Lung (tissue), 12 donors: Measurements from ENCODE around the gene CPZ. TPM values are rescaled to one million over a fixed set of nuclear protein-coding genes. Genes with fewer than 3 reads are reported as not detected.

Experiments used
- ATAC-seq: fragments of 200-7000 bp; cut with Tn5 transposase; one replicate; pipeline ENCODE4 v1.9.1; 2020; ENCODE audit warnings: moderate number of reproducible peaks; ENCODE audit not compliant: insufficient read depth, low FRiP score
- DNase-seq, 3 donors: peaks; one replicate each; pipeline ENCODE4 v3.0.0-alpha.2; 2013 to 2017
- H3K27ac ChIP-seq, 2 donors: one replicate each; pipeline ENCODE4 v1.5.1; 2013; ENCODE audit warnings: mild to moderate bottlenecking in 2 of 2, moderate library complexity in 2 of 2, control low read depth in 1 of 2, inconsistent platforms in 1 of 2, low read depth in 1 of 2, low read length in 1 of 2
- H3K27me3 ChIP-seq, 3 donors: one replicate each; pipeline ENCODE4 v1.5.1; 2013; ENCODE audit warnings: low read length in 2 of 3; ENCODE audit not compliant: control insufficient read depth in 3 of 3, insufficient read depth in 3 of 3
- H3K36me3 ChIP-seq, 4 donors: one replicate each; pipeline ENCODE4 v1.5.1; 2013; ENCODE audit warnings: low read length in 4 of 4, mild to moderate bottlenecking in 1 of 4, moderate library complexity in 1 of 4; ENCODE audit not compliant: control insufficient read depth in 4 of 4, insufficient read depth in 4 of 4
- H3K4me1 ChIP-seq, 5 donors: one replicate each; pipeline ENCODE4 v1.5.1; 2013; ENCODE audit warnings: low read length in 5 of 5, mild to moderate bottlenecking in 2 of 5, moderate library complexity in 1 of 5; ENCODE audit not compliant: control insufficient read depth in 5 of 5, insufficient read depth in 5 of 5
- H3K4me3 ChIP-seq: one replicate; pipeline ENCODE4 v1.5.1; 2013; ENCODE audit warnings: mild to moderate bottlenecking, control low read depth, moderate library complexity
- H3K9ac ChIP-seq, 2 donors: one replicate each; pipeline ENCODE4 v1.5.1; 2013; ENCODE audit warnings: low read length in 2 of 2, control low read depth in 1 of 2; ENCODE audit not compliant: insufficient read depth in 1 of 2
- H3K9me3 ChIP-seq, 4 donors: one replicate each; pipeline ENCODE4 v1.5.1; 2013; ENCODE audit warnings: low read length in 3 of 4, mild to moderate bottlenecking in 1 of 4, moderate library complexity in 1 of 4; ENCODE audit not compliant: control insufficient read depth in 4 of 4, insufficient read depth in 3 of 4
- CTCF ChIP-seq: IDR thresholded peaks from 2 replicates; pipeline ENCODE4 v1.5.1; 2012; ENCODE audit warnings: mild to moderate bottlenecking; ENCODE audit errors: control extremely low read depth, extremely low read depth
- WGBS, 2 donors: extraction: QIAGEN DNeasy Blood & Tissue Kit; methylation state at CpG; one replicate each; pipeline ENCODE4 v1.1.7; 2013; 5-methylcytosine and 5-hydroxymethylcytosine counted together
- polyA plus RNA-seq, 2 donors: library from polyadenylated mRNA; stranded (reverse); fragments of 200-250 nt; gene quantifications; one replicate each; pipeline ENCODE4 v1.2.1, GENCODE V29; 2013
- total RNA-seq, 2 donors: library from RNA; depleted of rRNA in 1 of 2; stranded (reverse); fragments of >200 nt in 1 of 2; gene quantifications; one replicate each; pipeline ENCODE4 v1.2.1, GENCODE V29; 2014 to 2021
- donor health status: control.
- donor health status: control.
- donor health status: Bipolar disorder and iron deficiency.
- donor health status: healthy.
- donor health status: DM: yes; HTN: yes; CAD: no.

CPZ gene
- total and polyA plus RNA-seq, 4 donors = 1.4 to 5.5 (median 2.7) TPM

- ATAC-seq = no peak
- Histone ChIP-seq H3K27ac (no peak overlapping the region), H3K36me3 (no peaks in the 10 kb centered on the region), H3K4me3 (no peak overlapping the region), H3K9ac (no peak overlapping the region), H3K9me3 (no peaks in the 10 kb centered on the region), H3K4me1 (no peaks in the 10 kb centered on the region), H3K27me3 (peaks cover 3 to 13% (median 10%) of the 10 kb centered on the region in 3 donors)
- DNase-seq = no peak
- TF ChIP-seq CTCF = no peak
- 82 to 95% methylated on average over 6 of the region's 6 CpGs for WGBS, 2 donors
Observed at GRCh38 chr4:8648296-8648695, 55.7 kb downstream of the CPZ start.

- TF ChIP-seq CTCF = no peak
- no peaks in the 10 kb centered on the region for H3K4me1 ChIP-seq
- H3K4me3 ChIP-seq = no peak overlapping the region
- H3K9me3 ChIP-seq = no peaks in the 10 kb centered on the region
- H3K36me3 ChIP-seq = no peaks in the 10 kb centered on the region
- peaks cover 3 to 13% (median 10%) of the 10 kb centered on the region in 3 donors for H3K27me3 ChIP-seq
- WGBS, 2 donors = 60 to 71% methylated on average over 23 of the region's 23 CpGs
- H3K27ac ChIP-seq = no peak overlapping the region
- H3K9ac ChIP-seq = no peak overlapping the region
- no peak for DNase-seq
- no peak for ATAC-seq
Observed at GRCh38 chr4:8648816-8649630, 56.5 kb downstream of the CPZ start.

- H3K9ac ChIP-seq = no peak overlapping the region
- TF ChIP-seq CTCF = no peak
- WGBS, 2 donors = 37 to 57% methylated on average over 32 of the region's 33 CpGs
- no peaks in the 10 kb centered on the region for H3K36me3 ChIP-seq
- no peak overlapping the region for H3K27ac ChIP-seq
- no peaks in the 10 kb centered on the region for H3K9me3 ChIP-seq
- H3K4me3 ChIP-seq = no peak overlapping the region
- ATAC-seq = no peak
- peaks cover 3 to 13% (median 10%) of the 10 kb centered on the region in 3 donors for H3K27me3 ChIP-seq
- H3K4me1 ChIP-seq = no peaks in the 10 kb centered on the region
- no peak for DNase-seq
Observed at GRCh38 chr4:8649631-8650361, 57.2 kb downstream of the CPZ start.
